HCT116 (cell line): ENCODE measurements around the gene TIMM44. TPM values are rescaled to one million over a fixed set of nuclear protein-coding genes. Genes with fewer than 3 reads are reported as not detected.
A peak's percentile ranks its signal among the peaks of the same experiment; 100 is the strongest.

Source experiments
- ATAC-seq: fragments of 200-7000 bp; cut with Tn5 transposase; 2 replicates; pipeline ENCODE4 v1.9.1; 2020; ENCODE audit warnings: mild to moderate bottlenecking, moderate library complexity
- BruUV-seq: library from RNA; stranded (reverse); fragments of 400-500 nt; replicated peaks from 2 replicates; lab custom pipeline; 2021; lab: Mats Ljungman, UMichigan
- CTCF ChIA-PET: fragments of 300-600 bp; sonication (Branson Sonifier 250); formaldehyde crosslinking; loops from one replicate; lab custom pipeline; 2021; ENCODE audit warnings: antibody characterized with exemption; lab: Charles Lee
- POLR2A ChIA-PET: fragments of 300-600, 350-600 bp; sonication (Branson Sonifier 250); formaldehyde crosslinking; loops from one replicate; lab custom pipeline; 2021; ENCODE audit warnings: antibody characterized with exemption; lab: Charles Lee
- RAD21 ChIA-PET, 2 experiments: fragments of 300-600 bp; sonication (Branson Sonifier 250); formaldehyde crosslinking; loops; one replicate each; lab custom pipeline; 2023; ENCODE audit warnings: low total read pairs in 2 of 2; ENCODE audit not compliant: uncharacterized antibody in 2 of 2, unreplicated experiment in 2 of 2, low non-redundant PET in 1 of 2; lab: Charles Lee
- DNase-seq: peaks from one replicate; pipeline ENCODE4 v3.0.0-alpha.2; 2010; ENCODE audit warnings: low read depth, low spot score
- H2AFZ ChIP-seq: fragments of 200-600 bp; shearing (Covaris generic), sonication (generic); 2 replicates; pipeline ENCODE4 v1.6.1; 2017; ENCODE audit warnings: low read depth, mixed run types, mixed read lengths, antibody characterized with exemption, low read length; ENCODE audit not compliant: poor library complexity, severe bottlenecking
- H3K27ac ChIP-seq: 2 replicates; pipeline ENCODE4 v1.5.1; 2012; ENCODE audit warnings: low read depth, low read length
- H3K27me3 ChIP-seq: fragments of 200-600 bp; sonication (generic); 2 replicates; pipeline ENCODE4 v1.6.1; 2016; ENCODE audit warnings: mixed run types, low read length, mixed read lengths; ENCODE audit not compliant: insufficient read depth
- H3K36me3 ChIP-seq, 2 experiments: fragments of 200-500 bp in 1 of 2; fragments of 200-600 bp in 1 of 2; sonication (Bioruptor generic) in 1 of 2; sonication (generic) in 1 of 2; 2 replicates each; pipeline versions ENCODE4 v1.5.1 to v1.6.1; 2014 to 2016; ENCODE audit warnings: low read length in 2 of 2, inconsistent platforms in 1 of 2, mixed read lengths in 1 of 2, mixed run types in 1 of 2; ENCODE audit not compliant: insufficient read depth in 2 of 2, control insufficient read depth in 1 of 2
- H3K4me1 ChIP-seq, 2 experiments: fragments of 200-600 bp in 1 of 2; sonication (generic) in 1 of 2; 2 replicates each; pipeline versions ENCODE4 v1.5.1 to v1.6.1; 2012 to 2017; ENCODE audit warnings: low read length in 2 of 2, inconsistent platforms in 1 of 2, mild to moderate bottlenecking in 1 of 2, mixed read lengths in 1 of 2, mixed run types in 1 of 2, moderate library complexity in 1 of 2; ENCODE audit not compliant: insufficient read depth in 2 of 2, control insufficient read depth in 1 of 2
- H3K4me2 ChIP-seq: fragments of 200-600 bp; sonication (generic); 2 replicates; pipeline ENCODE4 v1.6.1; 2017; ENCODE audit warnings: mixed run types, low read length, mixed read lengths
- H3K4me3 ChIP-seq, 2 experiments: fragments of 200-600 bp in 1 of 2; sonication (generic) in 1 of 2; replicated peaks in 1 of 2; 2 replicates each; pipeline ENCODE4 v1.5.1; 2011 to 2016; ENCODE audit warnings: low read length in 2 of 2, control low read depth in 1 of 2, low read depth in 1 of 2, mild to moderate bottlenecking in 1 of 2, mixed read lengths in 1 of 2, mixed run types in 1 of 2
- H3K79me2 ChIP-seq: fragments of 200-600 bp; sonication (generic); 2 replicates; pipeline ENCODE4 v1.6.1; 2017; ENCODE audit warnings: mild to moderate bottlenecking, mixed run types, low read length, moderate library complexity, mixed read lengths; ENCODE audit not compliant: insufficient read depth
- H3K9ac ChIP-seq: fragments of 200-600 bp; sonication (generic); 2 replicates; pipeline ENCODE4 v1.6.1; 2016; ENCODE audit warnings: low read length, mixed read lengths
- H3K9me2 ChIP-seq: fragments of 200-600 bp; sonication (generic), shearing (Covaris generic); 2 replicates; pipeline ENCODE4 v1.6.1; 2017; ENCODE audit warnings: mixed run types, mild to moderate bottlenecking, moderate library complexity; ENCODE audit not compliant: insufficient read depth
- H3K9me3 ChIP-seq, 2 experiments: fragments of 200-500 bp in 1 of 2; fragments of 200-600 bp in 1 of 2; sonication (Bioruptor generic) in 1 of 2; sonication (generic) in 1 of 2; 2 replicates each; pipeline ENCODE4 v1.6.1; 2014 to 2017; ENCODE audit warnings: low read length in 2 of 2, mixed read lengths in 2 of 2, inconsistent platforms in 1 of 2, low read depth in 1 of 2, mild to moderate bottlenecking in 1 of 2, mixed run types in 1 of 2, moderate library complexity in 1 of 2; ENCODE audit not compliant: control insufficient read depth in 1 of 2, insufficient read depth in 1 of 2
- H4K20me1 ChIP-seq: fragments of 200-600 bp; sonication (generic), shearing (Covaris generic); 2 replicates; pipeline ENCODE4 v1.6.1; 2017; ENCODE audit warnings: mixed run types, mild to moderate bottlenecking, moderate library complexity; ENCODE audit not compliant: insufficient read depth
- EZH2phosphoT487 ChIP-seq: fragments of 200-600 bp; IDR thresholded peaks from 2 replicates; pipeline ENCODE4 v1.6.1; 2018; ENCODE audit warnings: antibody characterized with exemption, borderline replicate concordance
- MAX ChIP-seq: IDR thresholded peaks from 2 replicates; pipeline ENCODE4 v1.6.1; 2012
- POLR2AphosphoS5 ChIP-seq: IDR thresholded peaks from 2 replicates; pipeline ENCODE4 v1.6.1; 2011; ENCODE audit warnings: mild to moderate bottlenecking, low read depth, low read length, moderate library complexity
- REST ChIP-seq: IDR thresholded peaks from 2 replicates; pipeline ENCODE4 v1.6.1; 2012; ENCODE audit warnings: low read depth
- intact Hi-C: fragments of 100-400 bp; cut with micrococcal nuclease; formaldehyde crosslinking; loops from 2 replicates; pipeline ENCODE4 v1.10.0; 2022
- total RNA-seq: library from RNA; stranded (reverse); gene quantifications from one replicate; pipeline ENCODE4 v1.2.1, GENCODE V29; 2021; ENCODE audit not compliant: unreplicated experiment

TIMM44 gene
- total RNA-seq, 1 experiment from 2014 or later: 136 TPM

GRCh38 chr19:7914099-7914498 lies 29.4 kb downstream of the TIMM44 start:
- ATAC-seq: no peak
- ChIA-PET POLR2A (no interaction called here), RAD21 (no interaction called here), CTCF (no interaction called here)
- no peak for DNase-seq
- no peaks in the 10 kb centered on the region for H4K20me1 ChIP-seq
- H3K9me3 ChIP-seq: no peaks in the 10 kb centered on the region
- H2AFZ ChIP-seq: no peak overlapping the region
- BruUV-seq: no TSS peak
- H3K27ac ChIP-seq: no peak overlapping the region
- no peak overlapping the region for H3K9ac ChIP-seq
- intact Hi-C loops: no loop called here
- no peak overlapping the region for H3K4me3 ChIP-seq
- H3K9me2 ChIP-seq: no peaks in the 10 kb centered on the region
- no peak for TF ChIP-seq EZH2phosphoT487
- peak; percentile 6; the same call in 1 of the 2 replicates for TF ChIP-seq POLR2AphosphoS5
- no peak for TF ChIP-seq REST
- peaks cover 5 to 6% of the 10 kb centered on the region in 2 experiments; a peak in 3 of 4 replicates for H3K36me3 ChIP-seq
- H3K27me3 ChIP-seq: no peaks in the 10 kb centered on the region
- H3K4me1 ChIP-seq: peaks cover 13 to 37% of the 10 kb centered on the region in 2 experiments; a peak in 3 of 4 replicates
- H3K4me2 ChIP-seq: no peak overlapping the region
- peaks cover 12% of the 10 kb centered on the region; the same call in 1 of the 2 replicates for H3K79me2 ChIP-seq

- H2AFZ ChIP-seq: no peak overlapping the region
- TSS peak; percentile 32 for BruUV-seq
- intact Hi-C loops: no loop called here
Measured at GRCh38 chr19:7913652-7914051, 29.8 kb downstream of the TIMM44 start.

More at GRCh38 chr19:7913652-7914051, 29.8 kb downstream of the TIMM44 start:
- Histone ChIP-seq H3K4me2 (no peak overlapping the region), H3K4me3 (no peak overlapping the region), H3K4me1 (peaks cover 9 to 32% of the 10 kb centered on the region in 2 experiments; a peak in 3 of 4 replicates), H3K36me3 (peaks cover 5 to 6% of the 10 kb centered on the region in 2 experiments; a peak in 3 of 4 replicates), H3K27me3 (no peaks in the 10 kb centered on the region), H3K79me2 (peaks cover 12% of the 10 kb centered on the region), H3K9me2 (no peaks in the 10 kb centered on the region), H4K20me1 (no peaks in the 10 kb centered on the region), H3K9me3 (no peaks in the 10 kb centered on the region), H3K27ac (no peak overlapping the region), H3K9ac (no peak overlapping the region)
- TF ChIP-seq MAX: no peak
- ChIA-PET RAD21 (no interaction called here), POLR2A (no interaction called here), CTCF (interaction anchor here (1.0 kb wide), 1 partner anchor 10 kb away, joined by 4 read pairs; the partner anchor contains the start of gene MAP2K7)
- ATAC-seq (no peak), DNase-seq (no peak)
